Common myeloid progenitor, CD34-positive (primary cell): ENCODE data around the gene GUCD1.
A peak's percentile ranks its signal among the peaks of the same experiment; 100 is the strongest.

ENCODE experiments used
- CTCF ChIA-PET: fragments of 350-600 bp; sonication (Branson Sonifier 250); formaldehyde crosslinking; loops from one replicate; lab custom pipeline; 2021; ENCODE audit warnings: antibody characterized with exemption; lab: Charles Lee
- POLR2A ChIA-PET: fragments of 350-600 bp; sonication (Branson Sonifier 250); formaldehyde crosslinking; loops from one replicate; lab custom pipeline; 2021; ENCODE audit warnings: antibody characterized with exemption; lab: Charles Lee
- DNase-seq, 3 donors: peaks; one replicate each; pipeline versions ENCODE4 v3.0.0 to v3.0.0-alpha.2; 2013
- H3K27ac ChIP-seq, 2 experiments: 1 replicate in 1 of 2; 2 replicates in 1 of 2; pipeline ENCODE4 v1.7.0; 2013; ENCODE audit warnings: inconsistent platforms in 2 of 2, low read length in 2 of 2, mild to moderate bottlenecking in 2 of 2, low read depth in 1 of 2, moderate library complexity in 1 of 2; ENCODE audit not compliant: severe bottlenecking in 2 of 2, insufficient read depth in 1 of 2, poor library complexity in 1 of 2
- H3K27me3 ChIP-seq, 5 experiments: replicated peaks in 2 of 5; 1 replicate in 3 of 5; 2 replicates in 2 of 5; pipeline versions ENCODE4 v1.6.1 to v1.7.0; 2013; ENCODE audit warnings: low read length in 4 of 5, mild to moderate bottlenecking in 2 of 5, moderate library complexity in 2 of 5, inconsistent platforms in 1 of 5; ENCODE audit not compliant: insufficient read depth in 5 of 5, control insufficient read depth in 4 of 5
- H3K36me3 ChIP-seq, 4 experiments: 1 replicate in 2 of 4; 2 replicates in 2 of 4; pipeline versions ENCODE4 v1.6.1 to v1.7.0; 2013; ENCODE audit warnings: low read length in 3 of 4, control low read depth in 1 of 4, mild to moderate bottlenecking in 1 of 4; ENCODE audit not compliant: control insufficient read depth in 4 of 4, insufficient read depth in 4 of 4
- H3K4me1 ChIP-seq, 4 experiments: 1 replicate in 3 of 4; 2 replicates in 1 of 4; pipeline versions ENCODE4 v1.6.1 to v1.7.1; 2013; ENCODE audit warnings: low read length in 3 of 4, mild to moderate bottlenecking in 3 of 4, control low read depth in 1 of 4, inconsistent platforms in 1 of 4, moderate library complexity in 1 of 4; ENCODE audit not compliant: control insufficient read depth in 4 of 4, insufficient read depth in 4 of 4; ENCODE audit errors: control extremely low read depth in 1 of 4
- H3K4me3 ChIP-seq, 7 experiments: 1 replicate in 4 of 7; 2 replicates in 3 of 7; pipeline versions ENCODE4 v1.5.1 to v1.7.0; 2013; ENCODE audit warnings: mild to moderate bottlenecking in 7 of 7, low read length in 6 of 7, moderate library complexity in 6 of 7, inconsistent platforms in 2 of 7, low read depth in 2 of 7, control low read depth in 1 of 7; ENCODE audit not compliant: insufficient read depth in 4 of 7, control insufficient read depth in 1 of 7; ENCODE audit errors: extremely low read depth in 1 of 7
- H3K9me3 ChIP-seq, 5 experiments: 1 replicate in 4 of 5; 2 replicates in 1 of 5; pipeline versions ENCODE4 v1.6.1 to v1.7.1; 2013; ENCODE audit warnings: low read length in 4 of 5, mild to moderate bottlenecking in 2 of 5, inconsistent platforms in 1 of 5, low read depth in 1 of 5, moderate library complexity in 1 of 5; ENCODE audit not compliant: control insufficient read depth in 4 of 5, insufficient read depth in 2 of 5; ENCODE audit errors: control extremely low read depth in 1 of 5
- WGBS: methylation state at CpG from one replicate; pipeline ENCODE4 v1.1.5; 2013; ENCODE audit not compliant: insufficient coverage; 5-methylcytosine and 5-hydroxymethylcytosine counted together

GUCD1 gene

GRCh38 chr22:24503137-24503842 is 51.6 kb downstream of the GUCD1 start:
- 62% methylated on average over 7 of the region's 7 CpGs for WGBS
- no peak overlapping the region for H3K27ac ChIP-seq
- no peak overlapping the region for H3K4me3 ChIP-seq
- DNase-seq, result peak; percentile 88 to 95 (median 94)
- H3K36me3 ChIP-seq, result no peaks in the 10 kb centered on the region
- ChIA-PET POLR2A (no interaction called here), CTCF (interaction anchor here (0.8 to 3.3 kb wide), 20 partner anchors 9 to 171 kb away, joined by 3 to 18 read pairs (median 5); partner anchors contain the start of gene ADORA2A)
- no peaks in the 10 kb centered on the region for H3K27me3 ChIP-seq
- peaks cover 12 to 52% (median 44%) of the 10 kb centered on the region in 4 experiments for H3K4me1 ChIP-seq
- no peaks in the 10 kb centered on the region for H3K9me3 ChIP-seq

- Histone ChIP-seq H3K9me3 (no peaks in the 10 kb centered on the region), H3K27me3 (no peaks in the 10 kb centered on the region), H3K27ac (no peak overlapping the region), H3K4me3 (no peak overlapping the region), H3K36me3 (no peaks in the 10 kb centered on the region), H3K4me1 (peaks cover 18 to 57% (median 49%) of the 10 kb centered on the region in 4 experiments)
- ChIA-PET POLR2A (no interaction called here), CTCF (interaction anchor here (0.8 to 3.3 kb wide), 20 partner anchors 9 to 170 kb away, joined by 3 to 18 read pairs (median 4); partner anchors contain the start of gene ADORA2A)
- 100% methylated on average over 1 of the region's 1 CpG for WGBS
- no peak for DNase-seq
Measured at GRCh38 chr22:24502541-24502940, 52.4 kb downstream of the GUCD1 start.

- Histone ChIP-seq H3K4me1 (peaks cover 18 to 57% (median 47%) of the 10 kb centered on the region in 4 experiments), H3K36me3 (no peaks in the 10 kb centered on the region), H3K4me3 (no peak overlapping the region), H3K9me3 (no peaks in the 10 kb centered on the region), H3K27me3 (no peaks in the 10 kb centered on the region), H3K27ac (no peak overlapping the region)
- WGBS, result 91% methylated on average over 7 of the region's 7 CpGs
- no peak for DNase-seq
- ChIA-PET POLR2A (no interaction called here), CTCF (interaction anchor here (0.8 to 3.3 kb wide), 20 partner anchors 9 to 170 kb away, joined by 3 to 18 read pairs (median 4); partner anchors contain the start of gene ADORA2A)
Measured at GRCh38 chr22:24502034-24502433, 52.9 kb downstream of the GUCD1 start.

- Histone ChIP-seq H3K4me3 (no peak overlapping the region), H3K9me3 (no peaks in the 10 kb centered on the region), H3K4me1 (peaks cover 18 to 54% (median 42%) of the 10 kb centered on the region in 4 experiments), H3K36me3 (no peaks in the 10 kb centered on the region), H3K27me3 (no peaks in the 10 kb centered on the region), H3K27ac (no peak overlapping the region)
- ChIA-PET POLR2A (no interaction called here), CTCF (interaction anchor here (0.9 to 3.3 kb wide), 13 partner anchors 8 to 311 kb away, joined by 3 to 18 read pairs (median 4); no protein-coding TSS in a partner anchor)
- 98% methylated on average over 5 of the region's 8 CpGs for WGBS
- DNase-seq, result no peak
Measured at GRCh38 chr22:24501301-24502005, 53.5 kb downstream of the GUCD1 start.

GRCh38 chr22:24500277-24500820 is 54.6 kb downstream of the GUCD1 start:
- H3K4me3 ChIP-seq, result no peak overlapping the region
- WGBS, result 96% methylated on average over 16 of the region's 16 CpGs
- H3K9me3 ChIP-seq, result peaks cover 0 to 1% (median 0%) of the 10 kb centered on the region in 5 experiments
- ChIA-PET CTCF (interaction anchor here (0.6 to 1.5 kb wide), 7 partner anchors 14 to 310 kb away, joined by 3 to 6 read pairs (median 3); no protein-coding TSS in a partner anchor), POLR2A (no interaction called here)
- peaks cover 0 to 6% (median 1%) of the 10 kb centered on the region in 5 experiments for H3K27me3 ChIP-seq
- DNase-seq, result no peak
- H3K36me3 ChIP-seq, result no peaks in the 10 kb centered on the region
- H3K4me1 ChIP-seq, result peaks cover 18 to 50% (median 38%) of the 10 kb centered on the region in 4 experiments
- H3K27ac ChIP-seq, result no peak overlapping the region

GRCh38 chr22:24499706-24500276 is 55.1 kb downstream of the GUCD1 start:
- peaks cover 18 to 47% (median 34%) of the 10 kb centered on the region in 4 experiments for H3K4me1 ChIP-seq
- no peaks in the 10 kb centered on the region for H3K36me3 ChIP-seq
- ChIA-PET POLR2A (no interaction called here), CTCF (interaction anchor here (0.6 to 1.5 kb wide), 4 partner anchors 13 to 309 kb away, joined by 3 to 6 read pairs (median 3); no protein-coding TSS in a partner anchor)
- peaks cover 0 to 12% (median 4%) of the 10 kb centered on the region in 5 experiments for H3K27me3 ChIP-seq
- 96% methylated on average over 10 of the region's 10 CpGs for WGBS
- H3K4me3 ChIP-seq, result no peak overlapping the region
- H3K27ac ChIP-seq, result no peak overlapping the region
- no peak for DNase-seq
- peaks cover 0 to 7% (median 0%) of the 10 kb centered on the region in 5 experiments for H3K9me3 ChIP-seq
